ENCODE measurements around the gene SLX4.

SLX4 gene

DNA sequence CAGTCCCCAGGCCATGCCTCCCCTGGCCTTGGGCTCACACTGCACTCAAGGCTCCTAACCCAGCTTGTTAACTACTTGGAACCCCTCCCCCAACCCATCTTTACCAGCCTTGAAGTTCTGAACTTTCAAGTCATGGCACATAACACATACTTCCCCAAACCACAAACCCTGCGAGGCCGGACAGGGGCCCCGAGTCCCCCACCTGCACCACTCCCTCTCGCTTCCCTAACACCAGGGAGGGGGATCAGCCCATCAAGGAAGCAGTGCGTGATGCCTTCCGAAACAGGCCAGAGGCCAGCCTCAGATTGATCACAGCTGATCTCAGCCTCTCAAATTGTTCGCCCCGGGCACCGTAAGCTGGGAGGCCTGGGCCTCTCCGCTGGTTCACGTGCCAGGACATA, 31.2 kb downstream of the SLX4 start:
- no peak for DNase-seq

- no peak for DNase-seq
These were observed 31.6 kb downstream of the SLX4 start for GRCh38 chr16:3579776-3580175.

DNA sequence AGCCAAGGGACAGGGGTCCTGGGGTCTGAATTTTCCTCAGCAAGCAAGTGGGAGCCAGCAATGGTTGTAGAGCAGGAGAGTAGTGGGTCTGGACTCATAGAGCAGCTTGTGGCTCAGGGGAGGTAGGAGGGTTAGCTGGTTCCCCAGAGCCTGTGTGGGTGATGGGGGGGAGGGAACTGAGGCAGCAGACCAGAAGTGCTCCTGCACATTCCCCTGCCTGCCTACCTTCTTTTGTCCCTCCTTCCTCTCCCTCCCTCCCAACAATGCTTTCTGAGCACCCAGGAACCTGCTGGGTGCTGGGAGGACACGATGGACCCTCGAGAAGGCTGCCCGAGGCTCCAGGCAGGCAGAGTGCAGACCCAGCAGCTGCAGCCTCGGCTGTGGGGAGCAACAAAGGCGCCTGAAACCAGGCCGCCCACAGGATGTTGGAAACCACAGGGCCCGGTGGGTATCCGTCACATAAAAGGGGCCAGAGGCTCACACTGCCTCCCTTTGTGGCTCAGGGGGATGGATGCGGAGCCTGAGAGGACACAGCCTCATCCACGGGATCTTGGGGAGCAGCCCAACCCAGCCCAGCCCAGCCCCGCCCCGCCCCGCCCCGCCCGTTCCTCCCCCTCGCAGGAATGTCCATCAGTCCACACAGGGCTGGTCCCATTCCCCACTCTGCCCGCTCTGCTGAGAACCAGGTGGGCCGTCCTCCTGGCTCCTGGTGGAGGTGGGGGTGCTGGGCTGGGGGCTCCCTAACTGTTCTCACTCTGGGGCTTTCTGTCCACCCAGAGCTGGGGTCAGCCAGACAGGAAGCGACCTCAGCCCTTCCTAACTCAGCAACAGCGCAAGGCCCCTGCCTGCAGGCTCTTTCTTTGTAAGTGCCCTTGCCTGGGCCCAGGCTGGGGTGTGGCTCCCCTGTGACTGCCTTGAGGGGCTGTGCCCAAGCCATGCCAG, 32.5 kb downstream of the SLX4 start:
- DNase-seq: no peak

DNA sequence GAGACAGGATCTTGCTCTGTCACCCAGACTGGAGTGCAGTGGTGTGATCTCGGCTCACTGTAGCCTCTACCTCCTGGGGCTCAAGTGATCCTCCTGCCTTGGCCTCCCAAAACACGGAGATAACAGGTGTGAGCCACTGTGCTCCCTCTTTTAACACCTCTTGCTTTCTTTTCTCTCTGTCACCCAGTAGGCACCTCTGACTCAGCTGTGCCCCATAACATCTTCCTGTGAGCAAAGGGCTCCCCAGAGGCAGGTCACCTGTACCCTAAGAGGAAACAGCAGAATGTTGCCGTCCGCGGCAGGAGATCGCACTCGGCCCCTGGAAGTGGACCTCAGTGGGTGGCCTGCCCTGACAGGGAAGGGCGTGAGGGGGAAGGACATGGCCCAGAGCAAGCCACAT, 33.3 kb downstream of the SLX4 start:
- DNase-seq: no peak

DNA sequence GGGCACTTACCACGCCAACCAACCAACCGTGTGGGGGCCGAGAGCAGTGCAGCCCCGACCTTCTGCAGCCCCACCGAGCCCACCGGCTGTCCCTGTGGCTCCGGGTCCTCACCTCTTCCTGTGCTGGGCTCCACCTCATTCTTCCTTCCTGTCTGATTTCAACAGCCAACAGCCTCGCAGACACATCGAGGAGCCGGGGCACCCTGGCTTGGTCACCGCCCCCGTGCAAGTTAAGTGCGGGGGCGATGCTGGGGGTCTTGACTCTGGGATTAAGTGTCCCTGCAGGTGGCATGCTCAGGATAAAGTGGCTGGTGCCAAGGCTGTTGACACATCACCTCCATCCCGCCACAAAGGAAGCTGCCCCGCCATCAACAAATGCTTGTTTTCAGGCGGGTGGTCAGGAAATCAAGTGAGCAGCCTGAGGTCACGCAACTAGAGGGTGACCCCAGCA, 34.1 kb downstream of the SLX4 start, which contains the start of gene NLRC3:
Gene NLRC3, minus strand, starts transcription at position 102 of the 451 bp plus-strand sequence. CDS start 12,367 bp downstream, outside the sequence.
- DNase-seq: no peak

GRCh38 chr16:3576211-3576610, 35.2 kb downstream of the SLX4 start:
- DNase-seq: no peak

DNA sequence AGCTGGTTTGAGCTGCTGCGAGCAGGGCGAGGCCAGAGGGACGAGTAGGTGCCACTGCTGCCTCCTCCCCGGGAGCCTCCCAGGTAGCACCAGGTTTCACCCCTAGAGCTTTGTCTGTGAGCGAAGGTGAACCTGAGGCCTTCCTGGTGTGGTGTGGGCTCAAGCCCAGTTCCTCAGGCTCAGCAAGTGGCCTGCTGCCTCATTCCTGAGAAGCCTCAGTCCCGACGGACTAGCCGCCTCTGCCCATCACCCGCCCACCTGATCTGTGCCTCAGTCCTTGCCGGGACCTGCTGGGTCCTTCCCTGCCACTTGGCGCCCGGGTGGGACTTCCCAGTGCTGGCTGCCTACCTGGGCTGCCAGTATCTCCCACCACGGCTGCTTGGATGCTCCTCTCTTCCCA, 35.9 kb downstream of the SLX4 start:
- no peak for DNase-seq

DNA sequence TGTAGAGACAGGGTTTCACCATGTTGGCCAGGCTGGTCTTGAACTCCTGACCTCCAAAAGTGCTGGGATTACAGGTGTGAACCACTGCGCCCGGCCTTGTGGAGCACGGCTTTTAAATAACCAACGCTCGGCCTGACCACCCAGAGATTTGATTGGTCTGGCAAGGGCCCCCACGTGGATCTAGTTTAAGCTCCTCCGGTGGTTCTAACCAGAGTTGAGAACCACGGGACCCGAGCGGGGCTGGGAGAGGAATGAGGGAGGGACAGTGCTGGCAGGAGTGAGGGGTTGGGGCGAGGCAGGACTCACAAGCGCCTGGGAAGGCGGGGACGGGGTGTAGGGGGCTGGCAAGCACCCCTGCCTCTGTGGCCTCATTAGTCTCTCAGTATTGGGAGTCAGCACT, 37.2 kb downstream of the SLX4 start:
- DNase-seq: no peak

- no peak for DNase-seq
These were observed 38.1 kb downstream of the SLX4 start for GRCh38 chr16:3573146-3573815.

DNA sequence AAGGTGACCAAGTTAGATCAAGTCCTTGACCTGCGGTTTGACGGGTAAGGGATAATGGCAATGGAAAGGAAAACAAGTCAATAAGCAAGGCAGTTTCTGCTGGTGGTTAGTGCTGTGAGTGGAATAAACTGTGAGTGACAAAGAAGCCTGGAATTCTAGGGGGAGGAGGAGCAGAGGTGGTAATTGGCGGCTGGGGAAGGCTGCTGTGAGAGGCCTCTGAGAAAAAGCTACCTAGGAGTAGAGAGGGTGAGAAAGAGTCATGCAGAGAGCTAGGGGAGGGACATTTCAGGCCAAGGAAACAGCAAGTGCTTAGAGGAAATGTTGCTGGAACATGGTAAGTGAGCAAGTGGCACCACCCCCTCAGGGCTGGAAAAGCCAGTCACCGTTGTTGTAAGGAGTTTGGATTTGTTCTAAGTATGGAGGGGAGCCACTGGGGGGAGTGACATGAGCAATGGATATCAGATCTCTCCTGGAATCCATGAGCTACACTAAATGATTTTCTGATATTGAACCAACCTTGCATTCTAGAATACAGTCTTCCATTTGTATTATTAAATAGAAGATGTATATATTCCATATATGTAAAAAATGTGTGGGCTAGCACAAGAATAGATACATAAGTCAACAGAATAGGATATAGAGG, 40.9 kb downstream of the SLX4 start:
- no peak for DNase-seq

DNA sequence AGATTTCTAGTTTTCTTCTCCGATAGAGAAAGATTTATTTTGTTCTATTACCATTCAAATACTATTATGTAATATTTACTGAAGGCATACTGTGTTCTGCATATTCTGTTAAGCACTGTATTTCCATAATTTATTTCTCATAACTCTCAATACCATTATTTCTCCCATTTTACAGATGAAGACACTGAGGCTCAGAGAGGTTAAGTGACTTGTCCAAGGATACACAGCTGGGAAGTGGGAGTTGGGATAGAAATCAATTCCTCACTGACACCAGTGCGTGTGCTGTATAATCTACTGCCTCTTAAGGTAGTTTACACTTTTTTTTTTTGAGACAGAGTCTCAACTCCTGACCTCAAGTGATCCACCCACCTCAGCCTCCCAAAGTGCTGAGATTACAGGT, 41.6 kb downstream of the SLX4 start:
- DNase-seq: no peak

DNA sequence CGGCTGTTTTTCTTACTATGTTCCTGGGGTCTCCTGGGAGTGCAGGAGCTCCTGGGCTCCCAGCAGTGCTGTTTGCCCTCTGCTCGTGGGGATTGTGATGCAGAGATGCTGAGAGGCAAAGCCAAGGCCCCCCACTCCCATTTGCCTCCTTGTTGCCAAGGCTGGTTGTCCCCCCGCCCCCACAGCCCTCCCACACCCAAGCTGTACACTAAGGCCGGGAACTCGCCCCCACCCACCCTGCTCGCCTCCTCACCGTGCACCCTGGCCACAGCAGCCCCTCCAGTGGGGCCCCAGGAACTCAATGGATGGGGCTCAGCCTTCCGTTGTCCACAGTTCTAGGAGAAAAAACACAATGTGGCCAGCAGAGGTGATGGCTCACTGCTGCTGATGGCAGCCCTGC, 44.4 kb downstream of the SLX4 start:
- no peak for DNase-seq

DNA sequence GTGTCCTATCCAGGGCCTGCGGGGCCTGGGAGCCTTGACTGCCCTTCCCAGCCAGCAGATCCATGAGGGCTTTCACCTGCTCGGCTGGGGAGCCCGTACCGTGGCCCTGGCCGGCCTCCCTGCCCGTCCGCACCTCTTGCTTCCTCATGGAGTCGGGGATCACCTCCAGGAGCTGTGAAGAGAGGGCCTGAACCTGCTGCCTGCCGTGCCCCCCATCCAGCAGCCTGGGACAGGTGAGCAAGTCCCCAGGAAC, 46.6 kb downstream of the SLX4 start:
- DNase-seq: no peak

- no peak for DNase-seq
These were observed 47.1 kb downstream of the SLX4 start for GRCh38 chr16:3564130-3564888.

GRCh38 chr16:3562914-3563480, 48.4 kb downstream of the SLX4 start:
- no peak for DNase-seq

GRCh38 chr16:3561626-3562025, 49.8 kb downstream of the SLX4 start:
- DNase-seq: no peak

GRCh38 chr16:3554351-3554928, 57.0 kb downstream of the SLX4 start:
- DNase-seq: no peak

DNA sequence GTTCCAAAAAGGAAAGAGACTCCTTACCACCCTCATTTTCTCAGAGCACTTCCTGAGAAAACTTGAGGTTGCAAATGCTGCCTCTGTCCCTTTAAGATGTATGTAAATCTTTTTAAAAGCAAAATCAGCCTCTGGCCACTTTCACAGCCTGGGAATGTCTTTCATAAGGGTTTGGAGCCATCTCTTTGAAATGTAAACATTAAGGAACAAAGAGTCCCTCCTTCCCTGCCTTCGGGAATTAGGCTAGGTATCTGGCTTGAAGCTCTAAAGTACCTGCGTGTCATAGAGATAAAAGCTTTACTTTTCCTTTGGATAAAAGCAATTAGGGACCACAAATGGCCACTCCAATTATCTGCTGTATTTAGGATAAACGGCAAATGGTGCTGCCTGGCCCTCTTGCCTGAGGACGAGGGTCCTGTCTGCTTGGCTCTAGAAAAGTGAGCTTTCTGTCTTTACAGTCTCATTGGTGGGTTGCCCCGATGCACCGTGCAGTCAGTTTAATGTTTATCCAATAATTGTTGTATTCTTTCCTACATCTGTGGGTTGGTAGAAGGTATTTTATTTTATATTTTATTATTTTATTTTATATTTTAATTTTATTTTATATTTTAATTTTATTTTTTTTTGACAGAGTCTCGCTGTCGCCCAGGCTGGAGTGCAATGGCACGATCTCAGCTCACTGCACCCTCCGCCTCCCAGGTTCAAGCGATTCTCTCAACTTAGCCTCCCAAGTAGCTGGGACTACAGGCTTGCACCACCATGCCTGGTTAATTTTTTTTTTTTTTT, 58.1 kb downstream of the SLX4 start:
- DNase-seq: no peak

- DNase-seq: no peak
These were observed 60.3 kb downstream of the SLX4 start for GRCh38 chr16:3550851-3551847.

DNA sequence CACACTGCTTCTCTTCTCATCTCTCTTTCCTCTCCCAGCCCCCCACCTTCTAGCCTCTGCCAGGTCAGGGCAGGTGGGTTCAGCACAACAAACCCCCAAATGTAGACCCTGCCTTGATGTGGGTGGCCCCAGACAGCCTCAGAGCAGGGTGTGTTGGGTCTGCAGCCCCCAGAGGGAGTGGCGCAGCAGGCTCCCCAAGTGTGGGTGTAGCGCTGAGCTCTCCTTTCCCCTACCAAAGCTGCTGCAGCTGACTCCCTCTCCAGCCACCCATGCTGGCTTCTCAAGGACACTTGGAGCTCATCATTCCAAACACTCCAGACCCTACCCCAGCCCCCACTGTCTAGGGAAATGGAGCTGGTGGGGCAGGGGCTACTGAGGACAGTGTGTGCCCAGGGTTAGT, 61.5 kb downstream of the SLX4 start:
- no peak for DNase-seq

All from SHP77 (cell line).